A549 (cell line): ENCODE data around the gene ANKRD10.

Experiments
- CTCF ChIP-seq: fragments of >200 bp; sonication (Bioruptor Twin); formaldehyde crosslinking; IDR thresholded peaks from 3 replicates; pipeline ENCODE4 v1.5.1; 2016
- MYC ChIP-seq: IDR thresholded peaks from 2 replicates; pipeline ENCODE4 v1.6.1; 2012; ENCODE audit warnings: mild to moderate bottlenecking, inconsistent platforms, low read length, improper control_type of control experiment, borderline replicate concordance
- REST ChIP-seq: fragments of 200-600 bp; sonication (generic); IDR thresholded peaks from 2 replicates; pipeline ENCODE4 v1.6.1; 2016; ENCODE audit warnings: antibody characterized with exemption, mild to moderate bottlenecking, moderate library complexity
- SMC3 ChIP-seq: fragments of >200 bp; sonication (Bioruptor Twin); formaldehyde crosslinking; IDR thresholded peaks from 3 replicates; pipeline ENCODE4 v1.6.1; 2018; ENCODE audit warnings: inconsistent platforms
- ZFP36 ChIP-seq: fragments of 450-650 bp; IDR thresholded peaks from 2 replicates; pipeline ENCODE4 v1.6.1; 2014; ENCODE audit warnings: borderline replicate concordance; ENCODE audit not compliant: partially characterized antibody

DNA sequence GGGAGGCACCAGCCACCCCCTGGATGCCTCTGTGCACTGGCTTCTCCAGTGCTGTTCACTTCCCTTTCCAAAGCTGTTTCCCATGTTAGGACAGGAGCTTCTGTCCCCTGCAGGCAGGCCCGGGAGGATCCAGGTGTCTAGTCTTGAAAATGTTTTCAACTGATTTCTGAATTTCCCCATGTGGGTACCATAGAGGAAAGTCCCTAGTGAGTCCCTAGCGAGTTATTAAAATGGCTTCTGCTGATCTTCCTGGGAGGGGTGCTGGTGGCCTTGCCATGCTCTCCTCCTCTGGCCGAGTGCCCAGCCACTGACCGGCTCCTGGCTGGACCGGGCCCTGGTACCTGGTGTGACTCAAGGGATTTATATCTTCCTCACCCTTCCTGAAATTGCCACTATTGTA is 5.2 kb upstream of the ANKRD10 start:
- TF ChIP-seq SMC3 (no peak), MYC (no peak), CTCF (no peak), ZFP36 (no peak), REST (no peak)
